Measurements from ENCODE around the gene TTC3.

Gene TTC3

GRCh38 chr21:37164742-37165141 lies 91.7 kb downstream of the TTC3 start:
- H3K4me3 ChIP-seq (ENCODE audit: insufficient read depth, low read depth, low read length): no peak overlapping the region
- no peaks in the 10 kb centered on the region for H3K27me3 ChIP-seq (ENCODE audit: control insufficient read depth, insufficient read depth, low read length, poor library complexity, severe bottlenecking)
- no peaks in the 10 kb centered on the region for H3K4me1 ChIP-seq (ENCODE audit: control insufficient read depth, insufficient read depth, low read length)
- H3K9me3 ChIP-seq (ENCODE audit: control insufficient read depth, low read length): no peaks in the 10 kb centered on the region
- H3K36me3 ChIP-seq (ENCODE audit: control insufficient read depth, insufficient read depth, low read length): peaks cover 14% of the 10 kb centered on the region
- H3K27ac ChIP-seq (ENCODE audit: insufficient read depth, low read depth, low read length, poor library complexity, severe bottlenecking): no peak overlapping the region

DNA sequence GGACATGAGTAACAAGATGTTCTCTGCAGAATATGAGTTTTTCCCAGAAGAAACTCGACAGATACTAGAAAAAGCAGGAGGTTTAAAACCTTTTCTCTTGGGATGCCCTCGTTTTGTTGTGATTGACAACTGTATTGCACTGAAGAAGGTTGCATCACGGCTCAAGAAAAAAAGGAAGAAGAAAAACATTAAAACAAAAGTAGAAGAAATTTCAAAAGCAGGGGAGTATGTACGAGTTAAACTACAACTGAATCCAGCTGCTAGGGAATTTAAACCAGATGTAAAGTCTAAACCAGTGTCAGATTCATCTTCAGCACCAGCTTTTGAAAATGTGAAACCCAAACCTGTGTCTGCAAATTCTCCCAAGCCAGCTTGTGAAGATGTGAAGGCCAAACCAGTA lies 92.5 kb downstream of the TTC3 start:
- WGBS, 2 experiments: 92 to 93% methylated on average over 4 of the region's 4 CpGs
- H3K4me1 ChIP-seq (ENCODE audit: control insufficient read depth, insufficient read depth, low read length): no peaks in the 10 kb centered on the region
- H3K4me3 ChIP-seq (ENCODE audit: insufficient read depth, low read depth, low read length): no peak overlapping the region
- no peaks in the 10 kb centered on the region for H3K27me3 ChIP-seq (ENCODE audit: control insufficient read depth, insufficient read depth, low read length, poor library complexity, severe bottlenecking)
- peaks cover 14% of the 10 kb centered on the region for H3K36me3 ChIP-seq (ENCODE audit: control insufficient read depth, insufficient read depth, low read length)
- no peak overlapping the region for H3K27ac ChIP-seq (ENCODE audit: insufficient read depth, low read depth, low read length, poor library complexity, severe bottlenecking)
- H3K9me3 ChIP-seq (ENCODE audit: control insufficient read depth, low read length): no peaks in the 10 kb centered on the region

- Histone ChIP-seq H3K27me3 (ENCODE audit: control insufficient read depth, insufficient read depth, low read length, poor library complexity, severe bottlenecking) (no peaks in the 10 kb centered on the region), H3K27ac (ENCODE audit: insufficient read depth, low read depth, low read length, poor library complexity, severe bottlenecking) (no peak overlapping the region), H3K9me3 (ENCODE audit: control insufficient read depth, low read length) (no peaks in the 10 kb centered on the region), H3K36me3 (ENCODE audit: control insufficient read depth, insufficient read depth, low read length) (peaks cover 7% of the 10 kb centered on the region), H3K4me3 (ENCODE audit: insufficient read depth, low read depth, low read length) (no peak overlapping the region), H3K4me1 (ENCODE audit: control insufficient read depth, insufficient read depth, low read length) (no peaks in the 10 kb centered on the region)
- WGBS, 2 experiments: 63 to 71% methylated on average over 3 of the region's 3 CpGs
Measured at GRCh38 chr21:37166733-37167132, 93.7 kb downstream of the TTC3 start.

GRCh38 chr21:37168666-37169065 lies 95.6 kb downstream of the TTC3 start:
- no peaks in the 10 kb centered on the region for H3K4me1 ChIP-seq (ENCODE audit: control insufficient read depth, insufficient read depth, low read length)
- no peak overlapping the region for H3K4me3 ChIP-seq (ENCODE audit: insufficient read depth, low read depth, low read length)
- 95 to 96% methylated on average over 4 of the region's 4 CpGs for WGBS, 2 experiments
- no peaks in the 10 kb centered on the region for H3K27me3 ChIP-seq (ENCODE audit: control insufficient read depth, insufficient read depth, low read length, poor library complexity, severe bottlenecking)
- no peaks in the 10 kb centered on the region for H3K9me3 ChIP-seq (ENCODE audit: control insufficient read depth, low read length)
- no peak overlapping the region for H3K27ac ChIP-seq (ENCODE audit: insufficient read depth, low read depth, low read length, poor library complexity, severe bottlenecking)
- peaks cover 7% of the 10 kb centered on the region for H3K36me3 ChIP-seq (ENCODE audit: control insufficient read depth, insufficient read depth, low read length)

DNA sequence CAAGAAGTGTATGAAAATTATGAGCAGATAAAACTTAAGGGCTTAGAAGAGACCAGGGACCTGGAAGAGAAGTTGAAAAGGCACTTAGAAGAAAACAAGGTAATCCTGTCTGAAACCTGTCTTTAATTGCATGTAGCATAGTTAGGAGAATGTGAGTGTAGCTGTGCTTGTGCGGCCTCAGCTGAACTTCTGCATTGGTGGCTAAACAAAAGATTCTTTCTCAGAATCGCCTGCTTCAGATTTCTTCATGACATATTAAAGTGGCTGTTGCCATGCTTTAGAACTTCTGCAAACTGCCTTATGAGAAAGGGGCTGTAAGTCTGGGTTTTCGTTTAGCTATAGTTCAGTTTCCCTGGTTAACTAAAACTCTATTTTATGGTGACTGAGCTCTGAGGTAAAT lies 99.6 kb downstream of the TTC3 start:
- H3K27ac ChIP-seq (ENCODE audit: insufficient read depth, low read depth, low read length, poor library complexity, severe bottlenecking): no peak overlapping the region
- no peaks in the 10 kb centered on the region for H3K9me3 ChIP-seq (ENCODE audit: control insufficient read depth, low read length)
- no peaks in the 10 kb centered on the region for H3K27me3 ChIP-seq (ENCODE audit: control insufficient read depth, insufficient read depth, low read length, poor library complexity, severe bottlenecking)
- H3K36me3 ChIP-seq (ENCODE audit: control insufficient read depth, insufficient read depth, low read length): peaks cover 27% of the 10 kb centered on the region
- H3K4me3 ChIP-seq (ENCODE audit: insufficient read depth, low read depth, low read length): no peak overlapping the region
- no peaks in the 10 kb centered on the region for H3K4me1 ChIP-seq (ENCODE audit: control insufficient read depth, insufficient read depth, low read length)
- whole genome bisulfite sequencing, 2 experiments: 97 to 99% methylated on average over 3 of the region's 3 CpGs

DNA sequence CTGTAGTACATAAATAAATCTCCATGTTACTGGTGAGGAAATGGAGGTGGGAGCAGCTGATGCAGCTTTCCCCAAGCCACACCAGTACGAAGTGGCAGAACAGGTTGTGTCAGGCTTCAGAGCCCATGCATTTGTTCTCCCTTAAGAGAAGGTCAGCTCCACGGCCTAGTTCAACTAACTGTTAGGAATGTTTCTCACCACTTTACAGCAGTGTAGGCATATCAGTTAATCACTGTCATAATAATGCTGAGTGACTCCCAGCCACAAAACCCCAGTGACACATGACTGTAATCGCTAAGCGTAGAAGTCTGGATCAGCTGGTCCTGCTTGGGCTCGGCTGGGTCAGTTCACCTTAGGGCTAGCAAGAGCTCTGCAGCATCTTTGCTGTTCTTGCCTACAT lies 103.7 kb downstream of the TTC3 start:
- Histone ChIP-seq H3K4me3 (ENCODE audit: insufficient read depth, low read depth, low read length) (no peak overlapping the region), H3K4me1 (ENCODE audit: control insufficient read depth, insufficient read depth, low read length) (no peaks in the 10 kb centered on the region), H3K27ac (ENCODE audit: insufficient read depth, low read depth, low read length, poor library complexity, severe bottlenecking) (no peak overlapping the region), H3K9me3 (ENCODE audit: control insufficient read depth, low read length) (no peaks in the 10 kb centered on the region), H3K27me3 (ENCODE audit: control insufficient read depth, insufficient read depth, low read length, poor library complexity, severe bottlenecking) (no peaks in the 10 kb centered on the region), H3K36me3 (ENCODE audit: control insufficient read depth, insufficient read depth, low read length) (peaks cover 28% of the 10 kb centered on the region)
- 91 to 95% methylated on average over 5 of the region's 5 CpGs for WGBS, 2 experiments

DNA sequence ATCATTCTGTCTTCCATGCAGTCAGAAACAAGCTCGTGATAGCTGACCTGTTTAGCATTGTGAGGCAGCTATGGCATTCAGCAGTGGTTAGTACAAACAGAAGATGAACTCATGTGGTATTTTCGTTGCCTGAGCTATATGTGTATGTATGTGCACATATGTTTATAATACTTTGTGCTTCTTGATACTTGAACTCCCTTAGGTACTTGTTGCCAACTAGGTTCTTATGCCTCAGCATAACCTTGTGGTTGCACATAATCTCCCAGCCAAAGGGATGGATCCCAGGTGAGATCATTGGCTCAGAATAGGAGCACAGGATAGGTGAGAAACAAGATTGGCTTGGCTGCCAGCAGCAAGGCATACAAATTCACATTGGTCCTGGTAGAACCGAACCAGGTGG lies 108.0 kb downstream of the TTC3 start:
- Histone ChIP-seq H3K4me3 (ENCODE audit: insufficient read depth, low read depth, low read length) (no peak overlapping the region), H3K9me3 (ENCODE audit: control insufficient read depth, low read length) (no peaks in the 10 kb centered on the region), H3K27ac (ENCODE audit: insufficient read depth, low read depth, low read length, poor library complexity, severe bottlenecking) (no peak overlapping the region), H3K27me3 (ENCODE audit: control insufficient read depth, insufficient read depth, low read length, poor library complexity, severe bottlenecking) (no peaks in the 10 kb centered on the region), H3K36me3 (ENCODE audit: control insufficient read depth, insufficient read depth, low read length) (peaks cover 24% of the 10 kb centered on the region), H3K4me1 (ENCODE audit: control insufficient read depth, insufficient read depth, low read length) (no peaks in the 10 kb centered on the region)
- 96 to 98% methylated on average over 3 of the region's 3 CpGs for WGBS, 2 experiments

DNA sequence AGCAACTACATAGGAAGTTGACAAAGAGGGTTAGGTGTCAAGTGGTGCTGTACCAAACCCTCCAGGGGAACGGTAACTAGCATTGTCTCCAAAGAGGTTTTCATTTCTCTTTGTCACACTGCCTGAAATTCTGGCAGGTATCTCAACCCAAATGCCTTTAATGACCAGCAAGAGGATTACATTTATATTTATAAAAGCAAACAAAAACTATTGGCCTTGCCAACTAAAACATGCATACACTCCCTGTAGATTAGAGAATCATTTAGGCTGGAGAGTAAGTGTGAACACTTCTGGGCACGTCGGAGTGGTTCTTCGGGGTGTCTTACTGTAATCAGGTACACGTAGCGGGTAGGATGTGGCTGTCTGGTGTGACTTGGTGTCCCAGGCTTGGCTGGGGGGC lies 109.2 kb downstream of the TTC3 start:
- no peak overlapping the region for H3K4me3 ChIP-seq (ENCODE audit: insufficient read depth, low read depth, low read length)
- no peak overlapping the region for H3K27ac ChIP-seq (ENCODE audit: insufficient read depth, low read depth, low read length, poor library complexity, severe bottlenecking)
- no peaks in the 10 kb centered on the region for H3K9me3 ChIP-seq (ENCODE audit: control insufficient read depth, low read length)
- 95 to 97% methylated on average over 6 of the region's 6 CpGs for WGBS, 2 experiments
- peaks cover 18% of the 10 kb centered on the region for H3K36me3 ChIP-seq (ENCODE audit: control insufficient read depth, insufficient read depth, low read length)
- H3K4me1 ChIP-seq (ENCODE audit: control insufficient read depth, insufficient read depth, low read length): no peaks in the 10 kb centered on the region
- no peaks in the 10 kb centered on the region for H3K27me3 ChIP-seq (ENCODE audit: control insufficient read depth, insufficient read depth, low read length, poor library complexity, severe bottlenecking)

DNA sequence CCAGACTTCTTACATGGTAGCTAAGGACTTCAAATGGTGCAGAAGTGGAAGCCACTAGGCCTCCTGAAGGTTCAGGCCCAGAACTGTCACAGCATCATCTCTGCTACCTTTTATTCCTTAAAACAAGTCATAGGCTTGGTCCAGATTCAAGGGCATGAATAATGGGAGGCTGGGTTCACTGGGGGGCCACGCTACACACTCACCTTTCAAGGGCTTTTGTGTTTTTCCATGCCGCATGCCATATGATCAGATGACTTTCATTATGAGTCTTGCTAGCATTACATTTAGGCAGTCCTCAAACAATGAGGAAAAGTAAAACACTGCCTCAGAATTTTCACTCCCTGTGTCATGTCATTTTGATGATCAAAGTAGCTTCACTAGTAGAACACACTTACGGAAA lies 110.7 kb downstream of the TTC3 start:
- Histone ChIP-seq H3K27me3 (ENCODE audit: control insufficient read depth, insufficient read depth, low read length, poor library complexity, severe bottlenecking) (no peaks in the 10 kb centered on the region), H3K4me1 (ENCODE audit: control insufficient read depth, insufficient read depth, low read length) (no peaks in the 10 kb centered on the region), H3K36me3 (ENCODE audit: control insufficient read depth, insufficient read depth, low read length) (peaks cover 14% of the 10 kb centered on the region), H3K27ac (ENCODE audit: insufficient read depth, low read depth, low read length, poor library complexity, severe bottlenecking) (no peak overlapping the region), H3K4me3 (ENCODE audit: insufficient read depth, low read depth, low read length) (no peak overlapping the region), H3K9me3 (ENCODE audit: control insufficient read depth, low read length) (no peaks in the 10 kb centered on the region)
- WGBS, 2 experiments: 96 to 98% methylated on average over 3 of the region's 3 CpGs

GRCh38 chr21:37184784-37185593 lies 111.9 kb downstream of the TTC3 start:
- H3K4me1 ChIP-seq (ENCODE audit: control insufficient read depth, insufficient read depth, low read length): no peaks in the 10 kb centered on the region
- H3K27me3 ChIP-seq (ENCODE audit: control insufficient read depth, insufficient read depth, low read length, poor library complexity, severe bottlenecking): no peaks in the 10 kb centered on the region
- WGBS, 2 experiments: 96 to 98% methylated on average over 9 of the region's 9 CpGs
- H3K36me3 ChIP-seq (ENCODE audit: control insufficient read depth, insufficient read depth, low read length): peaks cover 7% of the 10 kb centered on the region
- H3K4me3 ChIP-seq (ENCODE audit: insufficient read depth, low read depth, low read length): no peak overlapping the region
- H3K27ac ChIP-seq (ENCODE audit: insufficient read depth, low read depth, low read length, poor library complexity, severe bottlenecking): no peak overlapping the region
- H3K9me3 ChIP-seq (ENCODE audit: control insufficient read depth, low read length): no peaks in the 10 kb centered on the region

All from ectodermal cell (in vitro differentiated cells).